Tracheal epithelial cell (primary cell): ENCODE measurements around the gene COA5. TPM values are rescaled to one million over a fixed set of nuclear protein-coding genes. Genes with fewer than 3 reads are reported as not detected.

Source experiments
- total RNA-seq: library from RNA; depleted of rRNA; stranded (reverse); fragments of >200 nt; gene quantifications from 2 replicates; pipeline ENCODE4 v1.2.1, GENCODE V29; 2014

The COA5 gene
- total RNA-seq = 11.6 and 17.5 TPM in 2 replicates

GRCh38 chr2:98608116-98608961 is at the start of gene COA5, which contains the start of gene UNC50:
Gene COA5 (minus strand): TSS chr2:98608512. CDS start chr2:98608405, 107 bp downstream.
Gene UNC50 (plus strand): TSS chr2:98608589. CDS start chr2:98609760, 1,171 bp downstream.

Other genes starting within 250 kb of the COA5 start
- gene INPP4A, start 163.7 kb downstream of the COA5 start, total RNA-seq = 15.1 and 16.6 TPM in 2 replicates
- gene UNC50, start 77 bp upstream of the COA5 start, total RNA-seq = 40.2 and 46.7 TPM in 2 replicates
- gene MGAT4A, start 122.6 kb upstream of the COA5 start, total RNA-seq = 2.4 and 4.3 TPM in 2 replicates